SU-DHL-6 (cell line): ENCODE measurements around the gene MTMR4.

Experiments
- H2AFZ ChIP-seq: fragments of 200-600 bp; sonication (generic); 2 replicates; pipeline ENCODE4 v1.6.1; 2014; ENCODE audit warnings: low read depth, mild to moderate bottlenecking, moderate library complexity, mixed read lengths, antibody characterized with exemption, low read length; ENCODE audit not compliant: severe bottlenecking
- H3F3A ChIP-seq: fragments of 200-600 bp; shearing (Covaris generic); 2 replicates; pipeline ENCODE4 v1.6.0; 2016; ENCODE audit warnings: antibody characterized with exemption, mild to moderate bottlenecking; ENCODE audit not compliant: insufficient read depth
- H3K27ac ChIP-seq: fragments of 200-600 bp; sonication (generic); 2 replicates; pipeline ENCODE4 v1.5.1; 2016; ENCODE audit warnings: low read depth, mild to moderate bottlenecking, low read length, moderate library complexity, mixed read lengths
- H3K27me3 ChIP-seq: fragments of 200-600 bp; sonication (generic), shearing (Covaris generic); 2 replicates; pipeline ENCODE4 v1.6.0; 2014; ENCODE audit warnings: mild to moderate bottlenecking, low read length
- H3K36me3 ChIP-seq: fragments of 200-600 bp; sonication (generic); 2 replicates; pipeline ENCODE4 v1.6.1; 2014; ENCODE audit warnings: mild to moderate bottlenecking, low read length, mixed read lengths
- H3K4me2 ChIP-seq: fragments of 300-600, 200-600 bp; shearing (Covaris generic), sonication (generic); 2 replicates; pipeline ENCODE4 v1.6.0; 2014; ENCODE audit warnings: low read length, low read depth, mild to moderate bottlenecking; ENCODE audit not compliant: poor library complexity, severe bottlenecking
- H3K4me3 ChIP-seq: fragments of 200-600 bp; sonication (generic); 2 replicates; pipeline ENCODE4 v1.5.1; 2014; ENCODE audit warnings: antibody characterized with exemption, low read length, mild to moderate bottlenecking, mixed read lengths; ENCODE audit not compliant: insufficient read depth, poor library complexity, severe bottlenecking
- H3K79me2 ChIP-seq: fragments of 200-600 bp; sonication (generic); 2 replicates; pipeline ENCODE4 v1.6.1; 2014; ENCODE audit warnings: mild to moderate bottlenecking, low read length, moderate library complexity; ENCODE audit not compliant: insufficient read depth
- H3K9ac ChIP-seq: fragments of 200-600 bp; sonication (generic); 2 replicates; pipeline ENCODE4 v1.7.0; 2014; ENCODE audit warnings: mild to moderate bottlenecking, low read length
- H3K9me2 ChIP-seq: fragments of 200-600 bp; sonication (generic); replicated peaks from 2 replicates; pipeline ENCODE4 v1.6.1; 2014; ENCODE audit warnings: low read length; ENCODE audit not compliant: insufficient read depth
- H3K9me3 ChIP-seq: fragments of 200-600 bp; sonication (generic); 2 replicates; pipeline ENCODE4 v1.6.1; 2014; ENCODE audit warnings: low read length, mixed read lengths; ENCODE audit not compliant: insufficient read depth
- H4K20me1 ChIP-seq: fragments of 200-600 bp; sonication (generic); 2 replicates; pipeline ENCODE4 v1.6.1; 2014; ENCODE audit warnings: low read depth, mild to moderate bottlenecking, antibody characterized with exemption, low read length, moderate library complexity, mixed read lengths
- CTCF ChIP-seq: fragments of 200-600 bp; sonication (generic); IDR thresholded peaks from one replicate; pipeline ENCODE4 v1.5.1; 2017; ENCODE audit warnings: antibody characterized with exemption, mild to moderate bottlenecking, low read length, moderate library complexity; ENCODE audit not compliant: insufficient read depth, poor library complexity, severe bottlenecking
- EZH2phosphoT487 ChIP-seq: fragments of 200-600 bp; sonication (generic), shearing (Covaris generic); conservative IDR thresholded peaks from 2 replicates; pipeline ENCODE4 v1.6.1; 2018; ENCODE audit warnings: mild to moderate bottlenecking, antibody characterized with exemption, low read length, moderate library complexity, mixed read lengths

MTMR4 gene

GRCh38 chr17:58492238-58493121 is 22.0 kb downstream of the MTMR4 start:
- no peak overlapping the region for H3K4me2 ChIP-seq
- H4K20me1 ChIP-seq = no peaks in the 10 kb centered on the region
- no peaks in the 10 kb centered on the region for H3K9me3 ChIP-seq
- no peak overlapping the region for H3K4me3 ChIP-seq
- no peaks in the 10 kb centered on the region for H3F3A ChIP-seq
- H3K79me2 ChIP-seq = no peaks in the 10 kb centered on the region; the same call in 1 of the 2 replicates
- no peak overlapping the region for H2AFZ ChIP-seq
- H3K36me3 ChIP-seq = peaks cover 14% of the 10 kb centered on the region
- TF ChIP-seq CTCF = no peak
- no peak for TF ChIP-seq EZH2phosphoT487
- no peaks in the 10 kb centered on the region for H3K9me2 ChIP-seq
- no peak overlapping the region for H3K27ac ChIP-seq
- no peak overlapping the region for H3K9ac ChIP-seq
- H3K27me3 ChIP-seq = no peaks in the 10 kb centered on the region

GRCh38 chr17:58491510-58492045 is 22.9 kb downstream of the MTMR4 start:
- H3K9me2 ChIP-seq = no peaks in the 10 kb centered on the region
- no peak for TF ChIP-seq CTCF

DNA sequence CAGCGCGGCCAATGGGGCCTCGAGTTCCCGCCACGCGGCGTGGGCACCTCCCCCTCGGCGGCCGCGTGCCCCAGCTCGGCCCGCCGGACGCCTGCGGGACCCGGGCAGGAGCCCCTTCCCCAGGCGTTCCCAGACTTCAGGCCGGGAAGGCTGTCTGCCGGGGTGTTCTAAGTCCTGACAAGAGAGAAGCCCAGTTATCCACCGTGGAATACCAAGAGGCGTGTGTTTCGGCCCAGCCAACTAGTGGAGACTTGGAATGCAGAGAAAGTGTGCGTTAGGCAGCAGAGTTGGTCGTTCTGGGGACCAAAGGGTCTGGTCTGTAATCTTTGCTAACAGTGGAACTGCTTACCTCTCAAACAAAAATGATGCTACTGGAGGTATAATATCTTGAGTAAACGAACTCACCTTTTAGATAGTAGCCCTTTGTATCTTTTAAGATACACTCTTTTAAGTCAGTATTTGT is 26.0 kb downstream of the MTMR4 start:
- H3K27me3 ChIP-seq = no peaks in the 10 kb centered on the region
- H2AFZ ChIP-seq = no peak overlapping the region
- no peaks in the 10 kb centered on the region for H3K9me3 ChIP-seq
- peaks cover 10% of the 10 kb centered on the region for H3K36me3 ChIP-seq
- H3F3A ChIP-seq = no peaks in the 10 kb centered on the region
- H3K9ac ChIP-seq = no peak overlapping the region
- no peaks in the 10 kb centered on the region for H3K9me2 ChIP-seq
- no peak for TF ChIP-seq CTCF
- no peak for TF ChIP-seq EZH2phosphoT487
- H3K79me2 ChIP-seq = no peaks in the 10 kb centered on the region
- H3K27ac ChIP-seq = no peak overlapping the region
- no peak overlapping the region for H3K4me2 ChIP-seq
- H4K20me1 ChIP-seq = no peaks in the 10 kb centered on the region
- H3K4me3 ChIP-seq = no peak overlapping the region

More at GRCh38 chr17:58491510-58492045, 22.9 kb downstream of the MTMR4 start:
- Histone ChIP-seq H3K27ac (no peak overlapping the region), H3K4me3 (no peak overlapping the region), H3F3A (no peaks in the 10 kb centered on the region), H3K79me2 (no peaks in the 10 kb centered on the region), H3K27me3 (no peaks in the 10 kb centered on the region), H3K36me3 (peaks cover 14% of the 10 kb centered on the region), H4K20me1 (no peaks in the 10 kb centered on the region), H3K9me3 (no peaks in the 10 kb centered on the region), H3K9ac (no peak overlapping the region), H3K4me2 (no peak overlapping the region), H2AFZ (no peak overlapping the region)
